Upper lobe of left lung (tissue), 6 donors: ENCODE data around the gene MUC22. TPM values are rescaled to one million over a fixed set of nuclear protein-coding genes. Genes with fewer than 3 reads are reported as not detected.

ENCODE experiments used
- ATAC-seq, 2 donors: fragments of 200-7000 bp; cut with Tn5 transposase; one replicate each; pipeline ENCODE4 v1.9.1; 2022; ENCODE audit warnings: mild to moderate bottlenecking in 2 of 2, moderate library complexity in 2 of 2; ENCODE audit not compliant: low FRiP score in 2 of 2
- DNase-seq, 2 donors: peaks; one replicate each; pipeline ENCODE4 v3.0.0-alpha.2; 2019 to 2020
- H3K27ac ChIP-seq, 4 donors: fragments of 200-600 bp; sonication (generic); one replicate each; pipeline ENCODE4 v1.5.1; 2016 to 2019
- H3K27me3 ChIP-seq, 4 donors: fragments of 200-600 bp; sonication (generic); one replicate each; pipeline ENCODE4 v1.5.1; 2017 to 2019
- H3K36me3 ChIP-seq, 4 donors: fragments of 200-600 bp; sonication (generic); one replicate each; pipeline ENCODE4 v1.5.1; 2016 to 2019
- H3K4me1 ChIP-seq, 4 donors: fragments of 200-600 bp; sonication (generic); one replicate each; pipeline ENCODE4 v1.5.1; 2018 to 2019
- H3K4me3 ChIP-seq, 4 donors: fragments of 200-600 bp; sonication (generic); one replicate each; pipeline ENCODE4 v1.5.1; 2017 to 2019; ENCODE audit warnings: mild to moderate bottlenecking in 2 of 4, moderate library complexity in 1 of 4
- H3K9me3 ChIP-seq, 4 donors: fragments of 200-600 bp; sonication (generic); one replicate each; pipeline ENCODE4 v1.5.1; 2018 to 2019
- EP300 ChIP-seq, 4 donors: sonication (generic); formaldehyde crosslinking; IDR thresholded peaks; one replicate each; pipeline ENCODE4 v1.5.1; 2017; ENCODE audit warnings: antibody characterized with exemption in 4 of 4, control low read depth in 2 of 4
- POLR2AphosphoS5 ChIP-seq, 2 donors: sonication (generic); formaldehyde crosslinking; IDR thresholded peaks; one replicate each; pipeline ENCODE4 v1.5.1; 2017; ENCODE audit warnings: antibody characterized with exemption in 2 of 2
- WGBS, 2 donors: methylation state at CpG; one replicate each; pipeline ENCODE4 v1.1.5; 2017 to 2018; 5-methylcytosine and 5-hydroxymethylcytosine counted together
- small RNA-seq, 4 donors: library from RNA; depleted of rRNA; stranded (forward); fragments of <200 nt; gene quantifications; one replicate each; pipeline ENCODE3, GENCODE V24; 2016
- total RNA-seq, 6 donors: library from RNA; depleted of rRNA in 4 of 6; stranded (reverse); fragments of >200 nt in 4 of 6; gene quantifications; one replicate each; pipeline versions ENCODE4 v1.1.0 to v1.2.1, GENCODE V29; 2016 to 2021
- TF ChIP-seq, protein P1 (sequence below), 6 experiments: fragments of 450-650 bp in 4 of 6; fragments of 200-600 bp in 2 of 6; sonication (generic) in 2 of 6; IDR thresholded peaks; one replicate each; pipeline ENCODE4 v1.5.1; 2016 to 2019; ENCODE audit warnings: antibody characterized with exemption in 6 of 6
- donor health status: DM: no; HTN: no; CAD: no; lungs with moderate emphysema.
- donor health status: DM: no; HTN: yes; CAD: no; lungs with severe emphysema.

MUC22 gene
- total RNA-seq, 6 donors from 2014 or later: 0.06 to 0.15 (median 0.07) TPM; not detected in 3

DNA sequence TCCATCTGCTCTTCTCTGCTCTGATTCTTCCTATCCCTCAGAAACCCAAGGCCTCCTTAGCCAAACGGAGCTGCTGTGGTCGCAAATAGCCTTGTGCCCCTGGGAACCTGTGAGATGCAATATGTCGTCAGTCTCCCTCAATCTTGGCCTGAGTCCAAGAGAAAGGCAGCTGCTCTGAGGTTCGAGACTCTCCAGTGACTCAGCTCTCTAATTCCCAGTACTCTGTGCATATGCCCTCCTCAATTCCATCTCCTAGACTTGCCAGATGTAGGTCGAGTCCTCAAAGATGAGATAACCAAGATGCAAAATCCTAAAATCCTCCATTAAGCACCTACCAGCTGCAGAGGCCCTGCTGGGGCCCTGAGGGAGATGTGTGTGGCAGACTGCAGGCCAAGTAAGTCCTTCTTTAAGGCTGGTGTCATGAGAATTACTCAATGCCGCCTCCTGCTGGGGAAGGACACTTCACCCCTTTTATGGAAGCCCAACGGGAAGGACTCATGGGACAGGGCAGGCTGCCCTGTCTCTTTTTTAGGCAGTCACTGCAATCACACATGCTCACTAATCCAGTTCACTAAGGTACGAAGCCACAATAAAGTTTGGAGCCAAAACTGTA lies 73.6 kb downstream of the MUC22 start:
- H3K36me3 ChIP-seq: no peaks in the 10 kb centered on the region
- peaks cover 8 to 11% (median 10%) of the 10 kb centered on the region in 4 donors for H3K4me1 ChIP-seq
- no peak overlapping the region for H3K27ac ChIP-seq
- no peaks in the 10 kb centered on the region for H3K27me3 ChIP-seq
- no peak for DNase-seq
- ATAC-seq: no peak
- WGBS, 2 donors: 51 to 71% methylated on average over 5 to 8 of the region's 8 CpGs
- no peak overlapping the region for H3K4me3 ChIP-seq
- H3K9me3 ChIP-seq: no peaks in the 10 kb centered on the region
- no peak for TF ChIP-seq POLR2AphosphoS5 (IDR thresholded peaks at IDR 0.05)
- TF ChIP-seq, protein P1, sequence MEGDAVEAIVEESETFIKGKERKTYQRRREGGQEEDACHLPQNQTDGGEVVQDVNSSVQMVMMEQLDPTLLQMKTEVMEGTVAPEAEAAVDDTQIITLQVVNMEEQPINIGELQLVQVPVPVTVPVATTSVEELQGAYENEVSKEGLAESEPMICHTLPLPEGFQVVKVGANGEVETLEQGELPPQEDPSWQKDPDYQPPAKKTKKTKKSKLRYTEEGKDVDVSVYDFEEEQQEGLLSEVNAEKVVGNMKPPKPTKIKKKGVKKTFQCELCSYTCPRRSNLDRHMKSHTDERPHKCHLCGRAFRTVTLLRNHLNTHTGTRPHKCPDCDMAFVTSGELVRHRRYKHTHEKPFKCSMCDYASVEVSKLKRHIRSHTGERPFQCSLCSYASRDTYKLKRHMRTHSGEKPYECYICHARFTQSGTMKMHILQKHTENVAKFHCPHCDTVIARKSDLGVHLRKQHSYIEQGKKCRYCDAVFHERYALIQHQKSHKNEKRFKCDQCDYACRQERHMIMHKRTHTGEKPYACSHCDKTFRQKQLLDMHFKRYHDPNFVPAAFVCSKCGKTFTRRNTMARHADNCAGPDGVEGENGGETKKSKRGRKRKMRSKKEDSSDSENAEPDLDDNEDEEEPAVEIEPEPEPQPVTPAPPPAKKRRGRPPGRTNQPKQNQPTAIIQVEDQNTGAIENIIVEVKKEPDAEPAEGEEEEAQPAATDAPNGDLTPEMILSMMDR (IDR thresholded peaks at IDR 0.05): peak in 2 of 6 experiments; percentile 21 to 24
- TF ChIP-seq EP300 (IDR thresholded peaks at IDR 0.05): no peak

Small RNA genes lying within 50 kb of the gene (small RNA-seq; reads per million reads assigned to genes)
- gene RNU6-1133P: 0 reads per million in 4 donors

Other genes starting within 250 kb of the MUC22 start
- 100 to 1,000 TPM in 5 of 6 donors, 10 to 100 TPM in 1; 75.4 to 147 (median 111) TPM for gene DDR1, start 126.0 kb upstream of the MUC22 start, total RNA-seq
- 10 to 100 TPM; 10.1 to 47.6 (median 27.6) TPM for gene GTF2H4, start 102.3 kb upstream of the MUC22 start, total RNA-seq
- 10 to 100 TPM; 23.0 to 56.6 (median 29.5) TPM for gene VARS2, start 96.2 kb upstream of the MUC22 start, total RNA-seq
- 100 to 1,000 TPM in 5 of 6 donors, 10 to 100 TPM in 1; 80.7 to 511 (median 229) TPM for gene SFTA2, start 78.3 kb upstream of the MUC22 start, total RNA-seq
- gene MUCL3, start 69.5 kb upstream of the MUC22 start, total RNA-seq: 10 to 100 TPM in 2 of 6 donors, 1 to 10 TPM in 4; 1.8 to 38.8 (median 5.0) TPM
- gene MUC21, start 26.8 kb upstream of the MUC22 start, total RNA-seq: 1 to 10 TPM; 2.1 to 5.2 (median 3.6) TPM
- gene C6orf15, start 102.1 kb downstream of the MUC22 start, total RNA-seq: not detected
- gene PSORS1C1, start 104.3 kb downstream of the MUC22 start, total RNA-seq: 1 to 10 TPM; 3.2 to 9.4 (median 4.4) TPM
- not detected for gene CDSN, start 110.0 kb downstream of the MUC22 start, total RNA-seq
- gene PSORS1C2, start 128.6 kb downstream of the MUC22 start, total RNA-seq: not detected
- 10 to 100 TPM in 5 of 6 donors, 1 to 10 TPM in 1; 5.5 to 83.8 (median 19.5) TPM for gene CCHCR1, start 147.3 kb downstream of the MUC22 start, total RNA-seq
- 10 to 100 TPM in 1 of 6 donors, 1 to 10 TPM in 5; 4.2 to 10.0 (median 5.3) TPM for gene TCF19, start 148.1 kb downstream of the MUC22 start, total RNA-seq
- gene POU5F1, start 160.2 kb downstream of the MUC22 start, total RNA-seq: 10 to 100 TPM in 2 of 6 donors, 1 to 10 TPM in 4; 4.1 to 13.6 (median 5.7) TPM